HEK293T (cell line): Measurements from ENCODE around the gene EFNA5.

Source experiments
- CTCF ChIA-PET: fragments of 350-600 bp; formaldehyde crosslinking; extraction: SDS; loops from one replicate; lab custom pipeline; 2021; ENCODE audit warnings: antibody characterized with exemption, inconsistent platforms; lab: Yijun Ruan, JAX
- POLR2A ChIA-PET: fragments of 350-600 bp; formaldehyde crosslinking; extraction: SDS; loops from one replicate; lab custom pipeline; 2020; ENCODE audit warnings: antibody characterized with exemption, inconsistent platforms; lab: Yijun Ruan, JAX
- DNase-seq: peaks from one replicate; pipeline ENCODE4 v3.0.0; 2012; ENCODE audit warnings: mixed read lengths; ENCODE audit errors: extremely low spot score
- ARNT ChIP-seq: fragments of 450-650 bp; IDR thresholded peaks from 2 replicates; pipeline ENCODE4 v1.6.1; 2017; ENCODE audit warnings: mild to moderate bottlenecking
- BHLHE40 ChIP-seq: fragments of 450-650 bp; IDR thresholded peaks from 2 replicates; pipeline ENCODE4 v1.6.1; 2016; ENCODE audit warnings: mild to moderate bottlenecking, moderate library complexity, borderline replicate concordance
- CTBP1 ChIP-seq: fragments of 450-650 bp; IDR thresholded peaks from 2 replicates; pipeline ENCODE4 v1.6.1; 2016; ENCODE audit warnings: borderline replicate concordance
- ELF4 ChIP-seq: fragments of 450-650 bp; IDR thresholded peaks from 2 replicates; pipeline ENCODE4 v1.6.1; 2017; ENCODE audit warnings: antibody characterized with exemption
- FOXA1 ChIP-seq: fragments of 450-650 bp; IDR thresholded peaks from 2 replicates; pipeline ENCODE4 v1.6.1; 2016; ENCODE audit warnings: mild to moderate bottlenecking
- FOXK2 ChIP-seq: fragments of 450-650 bp; IDR thresholded peaks from 2 replicates; pipeline ENCODE4 v1.6.1; 2016; ENCODE audit warnings: mild to moderate bottlenecking
- FOXM1 ChIP-seq: fragments of 450-650 bp; IDR thresholded peaks from 2 replicates; pipeline ENCODE4 v1.6.1; 2017; ENCODE audit warnings: mild to moderate bottlenecking, borderline replicate concordance
- HDGF ChIP-seq: fragments of 450-650 bp; IDR thresholded peaks from 2 replicates; pipeline ENCODE4 v1.6.1; 2017; ENCODE audit warnings: antibody characterized with exemption, borderline replicate concordance
- L3MBTL2 ChIP-seq: fragments of 450-650 bp; conservative IDR thresholded peaks from 2 replicates; pipeline ENCODE4 v1.6.1; 2016; ENCODE audit warnings: mild to moderate bottlenecking
- LEF1 ChIP-seq: fragments of 450-650 bp; IDR thresholded peaks from 2 replicates; pipeline ENCODE4 v1.6.1; 2017; ENCODE audit warnings: mild to moderate bottlenecking, borderline replicate concordance
- NFRKB ChIP-seq: fragments of 450-650 bp; IDR thresholded peaks from 2 replicates; pipeline ENCODE4 v1.6.1; 2016; ENCODE audit warnings: mild to moderate bottlenecking, moderate library complexity
- PKNOX1 ChIP-seq: fragments of 450-650 bp; IDR thresholded peaks from 2 replicates; pipeline ENCODE4 v1.6.1; 2016
- SP1 ChIP-seq: fragments of 450-650 bp; IDR thresholded peaks from 2 replicates; pipeline ENCODE4 v1.6.1; 2017
- SUZ12 ChIP-seq: fragments of 450-650 bp; IDR thresholded peaks from 2 replicates; pipeline ENCODE4 v1.6.1; 2016; ENCODE audit warnings: mild to moderate bottlenecking
- TARDBP ChIP-seq: fragments of 450-650 bp; IDR thresholded peaks from 2 replicates; pipeline ENCODE4 v1.6.1; 2016
- ZNF384 ChIP-seq: fragments of 450-650 bp; IDR thresholded peaks from 2 replicates; pipeline ENCODE4 v1.6.1; 2016

The EFNA5 gene

GRCh38 chr5:107666051-107666655 is 4.6 kb downstream of the EFNA5 start:
- DNase-seq = no peak
- ChIA-PET POLR2A (no interaction called here), CTCF (interaction anchor here (0.6 kb wide), 1 partner anchor 41 kb away, joined by 4 read pairs; no protein-coding TSS in a partner anchor)
- no peak for TF ChIP-seq LEF1
- TF ChIP-seq FOXM1 = no peak
- TF ChIP-seq PKNOX1 = no peak
- no peak for TF ChIP-seq NFRKB
- TF ChIP-seq FOXK2 = no peak
- TF ChIP-seq SUZ12 = no peak
- no peak for TF ChIP-seq CTBP1
- TF ChIP-seq L3MBTL2 = no peak
- TF ChIP-seq BHLHE40 = no peak
- no peak for TF ChIP-seq ARNT
- TF ChIP-seq TARDBP = no peak
- TF ChIP-seq HDGF = no peak
- no peak for TF ChIP-seq SP1
- TF ChIP-seq ELF4 = no peak
- no peak for TF ChIP-seq ZNF384
- no peak for TF ChIP-seq FOXA1

GRCh38 chr5:107665036-107665570 is 5.6 kb downstream of the EFNA5 start:
- ChIA-PET POLR2A (no interaction called here), CTCF (interaction anchor here (0.7 kb wide), 1 partner anchor 99 kb away, joined by 3 read pairs; no protein-coding TSS in a partner anchor)

GRCh38 chr5:107663697-107664096 is 7.0 kb downstream of the EFNA5 start:
- POLR2A ChIA-PET = interaction anchor here (0.8 kb wide), 1 partner anchor 8 kb away, joined by 4 read pairs; no protein-coding TSS in a partner anchor

More at GRCh38 chr5:107665036-107665570, 5.6 kb downstream of the EFNA5 start:
- TF ChIP-seq FOXA1 (no peak), FOXM1 (no peak), FOXK2 (no peak)
- DNase-seq = no peak

GRCh38 chr5:107661650-107662044 is 9.1 kb downstream of the EFNA5 start:
- CTCF ChIA-PET = no interaction called here
- POLR2A ChIA-PET = no interaction called here
- DNase-seq = no peak
- TF ChIP-seq LEF1 (no peak), L3MBTL2 (no peak), ZNF384 (no peak), FOXK2 (no peak), FOXM1 (no peak), TARDBP (no peak), PKNOX1 (no peak), FOXA1 (no peak), SP1 (no peak), ELF4 (no peak), ARNT (no peak)

More at GRCh38 chr5:107663697-107664096, 7.0 kb downstream of the EFNA5 start:
- CTCF ChIA-PET = interaction anchor here (1.0 kb wide), 1 partner anchor 176 kb away, joined by 3 read pairs; no protein-coding TSS in a partner anchor
- DNase-seq = no peak
- no peak for TF ChIP-seq L3MBTL2
- no peak for TF ChIP-seq FOXM1
- TF ChIP-seq ARNT = no peak
- TF ChIP-seq ELF4 = no peak
- no peak for TF ChIP-seq BHLHE40
- no peak for TF ChIP-seq FOXA1
- TF ChIP-seq HDGF = no peak
- no peak for TF ChIP-seq FOXK2
- TF ChIP-seq ZNF384 = no peak
- no peak for TF ChIP-seq PKNOX1
- no peak for TF ChIP-seq NFRKB
- no peak for TF ChIP-seq SP1
- no peak for TF ChIP-seq TARDBP
- no peak for TF ChIP-seq LEF1
- TF ChIP-seq SUZ12 = no peak
- no peak for TF ChIP-seq CTBP1

GRCh38 chr5:107661038-107661649 is 9.6 kb downstream of the EFNA5 start:
- DNase-seq = no peak
- POLR2A ChIA-PET = no interaction called here
- TF ChIP-seq PKNOX1 (peak; percentile 42; the same call in 1 of the 2 replicates), NFRKB (no peak)
- CTCF ChIA-PET = interaction anchor here (0.7 kb wide), 2 partner anchors 79 to 154 kb away, joined by 3 to 4 read pairs; no protein-coding TSS in a partner anchor
